WTC11 (cell line): Measurements from ENCODE around the gene UBE2F. TPM values are rescaled to one million over a fixed set of nuclear protein-coding genes. Genes with fewer than 3 reads are reported as not detected.

Source experiments
- ATAC-seq: fragments of 200-7000 bp; cut with Tn5 transposase; 2 replicates; pipeline ENCODE4 v1.10.0; 2021; ENCODE audit warnings: mild to moderate bottlenecking, moderate library complexity
- CTCF ChIA-PET: fragments of 300-600 bp; sonication (Branson Sonifier 250); formaldehyde crosslinking; loops from one replicate; lab custom pipeline; 2021; ENCODE audit warnings: antibody characterized with exemption; lab: Charles Lee
- POLR2A ChIA-PET: fragments of 350-600 bp; sonication (Branson Sonifier 250); formaldehyde crosslinking; loops from one replicate; lab custom pipeline; 2021; ENCODE audit warnings: antibody characterized with exemption; lab: Charles Lee
- DNase-seq: peaks from one replicate; pipeline ENCODE4 v3.0.0; 2021; ENCODE audit warnings: low spot score
- H3K27ac Mint-ChIP-seq: 2 replicates; pipeline ENCODE4 v1.8.0; 2021; ENCODE audit warnings: mixed read lengths
- H3K27me3 Mint-ChIP-seq: 2 replicates; pipeline ENCODE4 v1.8.0; 2021; ENCODE audit warnings: low read depth, mild to moderate bottlenecking, moderate library complexity, mixed read lengths
- H3K36me3 Mint-ChIP-seq: 2 replicates; pipeline ENCODE4 v1.8.0; 2021; ENCODE audit warnings: mixed read lengths
- H3K4me1 Mint-ChIP-seq: 2 replicates; pipeline ENCODE4 v1.8.0; 2022; ENCODE audit warnings: mixed read lengths
- H3K4me3 Mint-ChIP-seq: 2 replicates; pipeline ENCODE4 v1.8.0; 2021; ENCODE audit warnings: mild to moderate bottlenecking, moderate library complexity, mixed read lengths
- H3K9me3 Mint-ChIP-seq: 2 replicates; pipeline ENCODE4 v1.8.0; 2021; ENCODE audit warnings: mixed read lengths
- CREB1 ChIP-seq: sonication (generic); formaldehyde crosslinking; IDR thresholded peaks from 2 replicates; pipeline ENCODE4 v1.8.0; 2023; ENCODE audit warnings: mild to moderate bottlenecking, missing genetic modification reagents
- EMX1 ChIP-seq: fragments of 250-450 bp; sonication (Bioruptor Pico); IDR thresholded peaks from 2 replicates; pipeline ENCODE4 v1.8.0; 2021; ENCODE audit warnings: mild to moderate bottlenecking
- GRHL2 ChIP-seq: fragments of 250-450 bp; sonication (Bioruptor Pico); IDR thresholded peaks from 2 replicates; pipeline ENCODE4 v1.8.0; 2022; ENCODE audit warnings: mild to moderate bottlenecking, moderate library complexity; ENCODE audit not compliant: insufficient replicate concordance, severe bottlenecking
- MXD4 ChIP-seq: fragments of 250-450 bp; sonication (Bioruptor Pico); IDR thresholded peaks from 2 replicates; pipeline ENCODE4 v1.8.0; 2021; ENCODE audit warnings: mild to moderate bottlenecking, moderate library complexity, borderline replicate concordance
- NFE2L1 ChIP-seq: sonication (generic); formaldehyde crosslinking; IDR thresholded peaks from 2 replicates; pipeline ENCODE4 v1.8.1; 2023; ENCODE audit warnings: missing genetic modification reagents
- NR3C1 ChIP-seq: sonication (generic); formaldehyde crosslinking; conservative IDR thresholded peaks from 2 replicates; pipeline ENCODE4 v1.8.1; 2023; ENCODE audit warnings: low read depth, mild to moderate bottlenecking, missing genetic modification reagents
- OVOL2 ChIP-seq: fragments of 250-450 bp; sonication (Bioruptor Pico); IDR thresholded peaks from 2 replicates; pipeline ENCODE4 v1.9.0; 2021; ENCODE audit warnings: mild to moderate bottlenecking, borderline replicate concordance
- RELA ChIP-seq: sonication (generic); formaldehyde crosslinking; IDR thresholded peaks from 2 replicates; pipeline ENCODE4 v1.8.1; 2022; ENCODE audit warnings: missing genetic modification reagents, mild to moderate bottlenecking, borderline replicate concordance
- SMAD3 ChIP-seq: sonication (generic); formaldehyde crosslinking; IDR thresholded peaks from 2 replicates; pipeline ENCODE4 v1.8.0; 2022; ENCODE audit warnings: missing genetic modification reagents, mild to moderate bottlenecking, borderline replicate concordance
- SP1 ChIP-seq: sonication (generic); formaldehyde crosslinking; conservative IDR thresholded peaks from 2 replicates; pipeline ENCODE4 v1.8.1; 2022; ENCODE audit warnings: missing genetic modification reagents
- ZBTB21 ChIP-seq: sonication (generic); formaldehyde crosslinking; IDR thresholded peaks from 2 replicates; pipeline ENCODE4 v1.8.1; 2023; ENCODE audit warnings: mild to moderate bottlenecking, missing genetic modification reagents, borderline replicate concordance
- ZNF396 ChIP-seq: fragments of 250-450 bp; sonication (Bioruptor Pico); IDR thresholded peaks from 2 replicates; pipeline ENCODE4 v1.8.0; 2021; ENCODE audit warnings: mild to moderate bottlenecking, moderate library complexity, borderline replicate concordance
- total RNA-seq: library from RNA; stranded (reverse); gene quantifications from 3 replicates; pipeline ENCODE4 v1.2.3, GENCODE V29; 2021
- TF ChIP-seq, protein P1 (sequence below): fragments of 250-450 bp; sonication (Bioruptor Pico); IDR thresholded peaks from 2 replicates; pipeline ENCODE4 v2.1.2; 2022; ENCODE audit warnings: mild to moderate bottlenecking, moderate library complexity
- TF ChIP-seq, protein P2 (sequence below): fragments of 250-450 bp; sonication (Bioruptor Pico); IDR thresholded peaks from 2 replicates; pipeline ENCODE4 v1.9.0; 2021; ENCODE audit warnings: mild to moderate bottlenecking
- TF ChIP-seq, protein P3 (sequence below): fragments of 250-450 bp; sonication (Bioruptor Pico); conservative IDR thresholded peaks from 2 replicates; pipeline ENCODE4 v1.9.0; 2021; ENCODE audit warnings: mild to moderate bottlenecking
- TF ChIP-seq, protein P4 (sequence below): sonication (generic); formaldehyde crosslinking; IDR thresholded peaks from 2 replicates; pipeline ENCODE4 v1.8.0; 2022; ENCODE audit warnings: mild to moderate bottlenecking, missing genetic modification reagents
- TF ChIP-seq, protein P5 (sequence below): sonication (generic); formaldehyde crosslinking; IDR thresholded peaks from 2 replicates; pipeline ENCODE4 v1.8.1; 2023; ENCODE audit warnings: mild to moderate bottlenecking, missing genetic modification reagents, borderline replicate concordance
- TF ChIP-seq, protein P6 (sequence below): fragments of 250-450 bp; sonication (Bioruptor Pico); IDR thresholded peaks from 2 replicates; pipeline ENCODE4 v1.8.0; 2021; ENCODE audit warnings: mild to moderate bottlenecking
- TF ChIP-seq, protein P7 (sequence below): sonication (generic); formaldehyde crosslinking; IDR thresholded peaks from 2 replicates; pipeline ENCODE4 v1.8.0; 2022; ENCODE audit warnings: mild to moderate bottlenecking, missing genetic modification reagents

The UBE2F gene
- total RNA-seq, 1 experiment from 2014 or later, result 49.5 TPM

DNA sequence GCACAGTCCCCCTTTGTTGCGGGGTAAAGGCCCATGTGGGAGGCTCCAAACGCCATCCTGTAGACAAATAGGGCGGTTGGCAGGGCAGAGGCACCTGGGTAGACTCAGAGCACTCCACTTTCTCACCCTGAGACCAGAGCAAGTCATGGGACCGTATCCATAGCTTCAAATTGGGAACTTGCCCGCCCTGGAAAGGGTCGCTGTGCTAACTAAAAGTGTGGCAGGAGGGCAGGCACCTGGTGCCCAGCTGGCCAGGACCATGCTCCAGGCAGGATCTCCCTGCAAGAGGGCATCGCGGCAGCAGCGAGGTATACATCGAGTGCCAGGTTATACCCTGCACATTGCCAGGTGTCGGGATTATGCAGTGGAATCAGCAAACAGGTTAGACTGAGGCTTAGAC is 73.2 kb downstream of the UBE2F start:
- Mint-ChIP-seq H3K9me3 (no peaks in the 10 kb centered on the region), H3K36me3 (peaks cover 32% of the 10 kb centered on the region), H3K4me3 (no peak overlapping the region), H3K27me3 (no peaks in the 10 kb centered on the region), H3K4me1 (no peaks in the 10 kb centered on the region), H3K27ac (no peak overlapping the region)
- ChIA-PET CTCF (no interaction called here), POLR2A (no interaction called here)
- ATAC-seq, result no peak
- TF ChIP-seq, protein P1, sequence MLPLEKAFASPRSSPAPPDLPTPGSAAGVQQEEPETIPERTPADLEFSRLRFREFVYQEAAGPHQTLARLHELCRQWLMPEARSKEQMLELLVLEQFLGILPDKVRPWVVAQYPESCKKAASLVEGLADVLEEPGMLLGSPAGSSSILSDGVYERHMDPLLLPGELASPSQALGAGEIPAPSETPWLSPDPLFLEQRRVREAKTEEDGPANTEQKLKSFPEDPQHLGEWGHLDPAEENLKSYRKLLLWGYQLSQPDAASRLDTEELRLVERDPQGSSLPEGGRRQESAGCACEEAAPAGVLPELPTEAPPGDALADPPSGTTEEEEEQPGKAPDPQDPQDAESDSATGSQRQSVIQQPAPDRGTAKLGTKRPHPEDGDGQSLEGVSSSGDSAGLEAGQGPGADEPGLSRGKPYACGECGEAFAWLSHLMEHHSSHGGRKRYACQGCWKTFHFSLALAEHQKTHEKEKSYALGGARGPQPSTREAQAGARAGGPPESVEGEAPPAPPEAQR (CRISPR knock-in tag), result no peak
- TF ChIP-seq GRHL2 (no peak), RELA (CRISPR knock-in tag) (no peak), SP1 (CRISPR knock-in tag) (no peak), EMX1 (CRISPR knock-in tag) (no peak), ZBTB21 (CRISPR knock-in tag) (no peak)
- TF ChIP-seq, protein P2, sequence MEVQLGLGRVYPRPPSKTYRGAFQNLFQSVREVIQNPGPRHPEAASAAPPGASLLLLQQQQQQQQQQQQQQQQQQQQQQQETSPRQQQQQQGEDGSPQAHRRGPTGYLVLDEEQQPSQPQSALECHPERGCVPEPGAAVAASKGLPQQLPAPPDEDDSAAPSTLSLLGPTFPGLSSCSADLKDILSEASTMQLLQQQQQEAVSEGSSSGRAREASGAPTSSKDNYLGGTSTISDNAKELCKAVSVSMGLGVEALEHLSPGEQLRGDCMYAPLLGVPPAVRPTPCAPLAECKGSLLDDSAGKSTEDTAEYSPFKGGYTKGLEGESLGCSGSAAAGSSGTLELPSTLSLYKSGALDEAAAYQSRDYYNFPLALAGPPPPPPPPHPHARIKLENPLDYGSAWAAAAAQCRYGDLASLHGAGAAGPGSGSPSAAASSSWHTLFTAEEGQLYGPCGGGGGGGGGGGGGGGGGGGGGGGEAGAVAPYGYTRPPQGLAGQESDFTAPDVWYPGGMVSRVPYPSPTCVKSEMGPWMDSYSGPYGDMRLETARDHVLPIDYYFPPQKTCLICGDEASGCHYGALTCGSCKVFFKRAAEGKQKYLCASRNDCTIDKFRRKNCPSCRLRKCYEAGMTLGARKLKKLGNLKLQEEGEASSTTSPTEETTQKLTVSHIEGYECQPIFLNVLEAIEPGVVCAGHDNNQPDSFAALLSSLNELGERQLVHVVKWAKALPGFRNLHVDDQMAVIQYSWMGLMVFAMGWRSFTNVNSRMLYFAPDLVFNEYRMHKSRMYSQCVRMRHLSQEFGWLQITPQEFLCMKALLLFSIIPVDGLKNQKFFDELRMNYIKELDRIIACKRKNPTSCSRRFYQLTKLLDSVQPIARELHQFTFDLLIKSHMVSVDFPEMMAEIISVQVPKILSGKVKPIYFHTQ (CRISPR knock-in tag), result no peak
- TF ChIP-seq, protein P3, sequence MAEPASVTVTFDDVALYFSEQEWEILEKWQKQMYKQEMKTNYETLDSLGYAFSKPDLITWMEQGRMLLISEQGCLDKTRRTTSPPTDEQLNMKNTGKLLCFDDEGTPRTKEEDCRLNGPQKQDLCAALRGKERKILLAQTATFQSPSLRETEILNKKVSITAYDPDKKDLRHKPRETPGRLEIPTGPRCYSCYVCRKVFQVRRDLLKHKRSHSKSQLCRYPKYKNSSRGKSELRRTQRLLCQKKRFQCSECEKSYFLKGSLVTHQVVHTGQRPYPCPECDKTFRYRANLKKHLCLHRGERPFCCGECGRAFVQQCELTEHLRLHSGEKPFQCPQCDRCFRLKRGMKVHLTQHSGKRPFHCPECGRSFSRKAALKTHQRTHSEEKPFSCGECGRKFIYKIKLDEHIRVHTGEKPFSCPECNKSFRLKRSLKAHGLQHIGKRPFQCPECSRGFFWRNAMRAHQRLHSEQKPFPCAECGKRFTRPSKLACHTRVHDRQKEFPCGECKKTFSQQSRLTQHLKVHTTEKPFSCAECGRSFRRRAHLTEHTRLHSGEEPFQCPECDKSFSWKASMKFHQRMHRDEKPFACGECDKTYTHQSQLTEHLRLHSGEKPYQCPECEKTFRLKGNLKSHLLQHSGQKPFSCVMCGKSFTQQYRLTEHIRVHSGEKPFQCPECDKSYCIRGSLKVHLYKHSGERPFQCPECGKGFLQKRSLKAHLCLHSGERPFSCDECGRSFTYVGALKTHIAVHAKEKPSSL, result no peak
- TF ChIP-seq, protein P4, sequence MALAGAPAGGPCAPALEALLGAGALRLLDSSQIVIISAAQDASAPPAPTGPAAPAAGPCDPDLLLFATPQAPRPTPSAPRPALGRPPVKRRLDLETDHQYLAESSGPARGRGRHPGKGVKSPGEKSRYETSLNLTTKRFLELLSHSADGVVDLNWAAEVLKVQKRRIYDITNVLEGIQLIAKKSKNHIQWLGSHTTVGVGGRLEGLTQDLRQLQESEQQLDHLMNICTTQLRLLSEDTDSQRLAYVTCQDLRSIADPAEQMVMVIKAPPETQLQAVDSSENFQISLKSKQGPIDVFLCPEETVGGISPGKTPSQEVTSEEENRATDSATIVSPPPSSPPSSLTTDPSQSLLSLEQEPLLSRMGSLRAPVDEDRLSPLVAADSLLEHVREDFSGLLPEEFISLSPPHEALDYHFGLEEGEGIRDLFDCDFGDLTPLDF, result no peak
- TF ChIP-seq, all 79 proteins: peak for 0
- DNase-seq, result no peak

DNA sequence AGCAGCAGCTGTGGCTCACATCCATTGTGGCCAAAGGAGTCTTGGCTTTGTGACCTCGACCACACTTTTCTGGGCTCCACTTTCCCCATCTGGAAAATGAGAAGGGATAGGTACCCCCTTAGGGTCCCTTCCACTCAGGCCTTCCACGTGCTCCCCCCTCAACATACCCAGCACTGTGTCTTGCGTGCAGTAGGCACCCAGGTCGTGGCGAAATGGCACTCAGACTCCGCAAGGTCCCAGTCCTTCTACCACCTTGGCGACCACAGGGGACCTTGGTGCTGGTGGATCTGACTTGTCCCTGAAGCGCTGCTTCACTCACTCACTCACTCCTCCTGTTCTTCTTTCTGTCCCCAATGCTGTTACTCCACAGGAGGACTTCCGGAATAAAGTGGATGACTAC is 74.1 kb downstream of the UBE2F start:
- TF ChIP-seq ZNF396 (CRISPR knock-in tag) (no peak), OVOL2 (CRISPR knock-in tag) (no peak), ZBTB21 (CRISPR knock-in tag) (no peak), SMAD3 (CRISPR knock-in tag) (no peak), CREB1 (no peak), NR3C1 (CRISPR knock-in tag) (no peak), NFE2L1 (CRISPR knock-in tag) (no peak), MXD4 (CRISPR knock-in tag) (no peak)
- TF ChIP-seq, protein P5, sequence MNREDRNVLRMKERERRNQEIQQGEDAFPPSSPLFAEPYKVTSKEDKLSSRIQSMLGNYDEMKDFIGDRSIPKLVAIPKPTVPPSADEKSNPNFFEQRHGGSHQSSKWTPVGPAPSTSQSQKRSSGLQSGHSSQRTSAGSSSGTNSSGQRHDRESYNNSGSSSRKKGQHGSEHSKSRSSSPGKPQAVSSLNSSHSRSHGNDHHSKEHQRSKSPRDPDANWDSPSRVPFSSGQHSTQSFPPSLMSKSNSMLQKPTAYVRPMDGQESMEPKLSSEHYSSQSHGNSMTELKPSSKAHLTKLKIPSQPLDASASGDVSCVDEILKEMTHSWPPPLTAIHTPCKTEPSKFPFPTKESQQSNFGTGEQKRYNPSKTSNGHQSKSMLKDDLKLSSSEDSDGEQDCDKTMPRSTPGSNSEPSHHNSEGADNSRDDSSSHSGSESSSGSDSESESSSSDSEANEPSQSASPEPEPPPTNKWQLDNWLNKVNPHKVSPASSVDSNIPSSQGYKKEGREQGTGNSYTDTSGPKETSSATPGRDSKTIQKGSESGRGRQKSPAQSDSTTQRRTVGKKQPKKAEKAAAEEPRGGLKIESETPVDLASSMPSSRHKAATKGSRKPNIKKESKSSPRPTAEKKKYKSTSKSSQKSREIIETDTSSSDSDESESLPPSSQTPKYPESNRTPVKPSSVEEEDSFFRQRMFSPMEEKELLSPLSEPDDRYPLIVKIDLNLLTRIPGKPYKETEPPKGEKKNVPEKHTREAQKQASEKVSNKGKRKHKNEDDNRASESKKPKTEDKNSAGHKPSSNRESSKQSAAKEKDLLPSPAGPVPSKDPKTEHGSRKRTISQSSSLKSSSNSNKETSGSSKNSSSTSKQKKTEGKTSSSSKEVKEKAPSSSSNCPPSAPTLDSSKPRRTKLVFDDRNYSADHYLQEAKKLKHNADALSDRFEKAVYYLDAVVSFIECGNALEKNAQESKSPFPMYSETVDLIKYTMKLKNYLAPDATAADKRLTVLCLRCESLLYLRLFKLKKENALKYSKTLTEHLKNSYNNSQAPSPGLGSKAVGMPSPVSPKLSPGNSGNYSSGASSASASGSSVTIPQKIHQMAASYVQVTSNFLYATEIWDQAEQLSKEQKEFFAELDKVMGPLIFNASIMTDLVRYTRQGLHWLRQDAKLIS (CRISPR knock-in tag), result no peak
- TF ChIP-seq, protein P6, sequence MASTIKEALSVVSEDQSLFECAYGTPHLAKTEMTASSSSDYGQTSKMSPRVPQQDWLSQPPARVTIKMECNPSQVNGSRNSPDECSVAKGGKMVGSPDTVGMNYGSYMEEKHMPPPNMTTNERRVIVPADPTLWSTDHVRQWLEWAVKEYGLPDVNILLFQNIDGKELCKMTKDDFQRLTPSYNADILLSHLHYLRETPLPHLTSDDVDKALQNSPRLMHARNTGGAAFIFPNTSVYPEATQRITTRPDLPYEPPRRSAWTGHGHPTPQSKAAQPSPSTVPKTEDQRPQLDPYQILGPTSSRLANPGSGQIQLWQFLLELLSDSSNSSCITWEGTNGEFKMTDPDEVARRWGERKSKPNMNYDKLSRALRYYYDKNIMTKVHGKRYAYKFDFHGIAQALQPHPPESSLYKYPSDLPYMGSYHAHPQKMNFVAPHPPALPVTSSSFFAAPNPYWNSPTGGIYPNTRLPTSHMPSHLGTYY (CRISPR knock-in tag), result no peak
- TF ChIP-seq, protein P7, sequence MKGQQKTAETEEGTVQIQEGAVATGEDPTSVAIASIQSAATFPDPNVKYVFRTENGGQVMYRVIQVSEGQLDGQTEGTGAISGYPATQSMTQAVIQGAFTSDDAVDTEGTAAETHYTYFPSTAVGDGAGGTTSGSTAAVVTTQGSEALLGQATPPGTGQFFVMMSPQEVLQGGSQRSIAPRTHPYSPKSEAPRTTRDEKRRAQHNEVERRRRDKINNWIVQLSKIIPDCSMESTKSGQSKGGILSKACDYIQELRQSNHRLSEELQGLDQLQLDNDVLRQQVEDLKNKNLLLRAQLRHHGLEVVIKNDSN (CRISPR knock-in tag), result no peak
- no peaks in the 10 kb centered on the region for H3K9me3 Mint-ChIP-seq
- no peaks in the 10 kb centered on the region for H3K27me3 Mint-ChIP-seq
- no peak overlapping the region for H3K27ac Mint-ChIP-seq
- ATAC-seq (no peak), DNase-seq (no peak)
- H3K4me1 Mint-ChIP-seq, result no peaks in the 10 kb centered on the region
- H3K36me3 Mint-ChIP-seq, result peaks cover 29% of the 10 kb centered on the region
- ChIA-PET POLR2A (no interaction called here), CTCF (no interaction called here)
- H3K4me3 Mint-ChIP-seq, result no peak overlapping the region
